ENCODE results near the gene FANCE.
"Not testable (repeated sequence)": the region's sequence is repeated elsewhere in the genome, so short reads cannot be mapped to it uniquely, and the experiment has no call there.

The FANCE gene

DNA sequence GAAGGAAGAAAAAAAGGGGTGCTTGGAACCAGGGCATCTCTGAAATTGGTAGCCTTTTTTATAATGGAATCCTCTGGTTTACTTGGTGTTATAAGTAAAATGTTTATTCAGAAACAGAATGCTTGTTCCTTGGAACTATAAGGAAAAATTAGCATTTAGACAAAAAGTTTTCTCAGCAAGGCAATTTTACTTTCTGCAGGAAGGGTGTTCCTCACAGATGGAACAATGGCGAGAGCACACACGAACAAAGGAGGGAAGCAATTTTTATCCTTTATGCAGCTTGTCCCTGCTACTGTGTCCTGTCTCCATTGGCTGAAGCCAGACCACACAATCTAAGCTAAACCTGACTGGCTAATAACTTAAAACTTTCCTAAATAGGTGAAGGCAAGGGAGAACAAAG is 22.7 kb upstream of the FANCE start:
- DNase-seq (ENCODE audit: low read depth in 2 of 2), result no peak
- no peak overlapping the region for H3K4me3 ChIP-seq (replicated peaks in 1 of 2; ENCODE audit: low read depth in 2 of 2, low read length in 2 of 2)
- TF ChIP-seq, protein P1, sequence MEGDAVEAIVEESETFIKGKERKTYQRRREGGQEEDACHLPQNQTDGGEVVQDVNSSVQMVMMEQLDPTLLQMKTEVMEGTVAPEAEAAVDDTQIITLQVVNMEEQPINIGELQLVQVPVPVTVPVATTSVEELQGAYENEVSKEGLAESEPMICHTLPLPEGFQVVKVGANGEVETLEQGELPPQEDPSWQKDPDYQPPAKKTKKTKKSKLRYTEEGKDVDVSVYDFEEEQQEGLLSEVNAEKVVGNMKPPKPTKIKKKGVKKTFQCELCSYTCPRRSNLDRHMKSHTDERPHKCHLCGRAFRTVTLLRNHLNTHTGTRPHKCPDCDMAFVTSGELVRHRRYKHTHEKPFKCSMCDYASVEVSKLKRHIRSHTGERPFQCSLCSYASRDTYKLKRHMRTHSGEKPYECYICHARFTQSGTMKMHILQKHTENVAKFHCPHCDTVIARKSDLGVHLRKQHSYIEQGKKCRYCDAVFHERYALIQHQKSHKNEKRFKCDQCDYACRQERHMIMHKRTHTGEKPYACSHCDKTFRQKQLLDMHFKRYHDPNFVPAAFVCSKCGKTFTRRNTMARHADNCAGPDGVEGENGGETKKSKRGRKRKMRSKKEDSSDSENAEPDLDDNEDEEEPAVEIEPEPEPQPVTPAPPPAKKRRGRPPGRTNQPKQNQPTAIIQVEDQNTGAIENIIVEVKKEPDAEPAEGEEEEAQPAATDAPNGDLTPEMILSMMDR (IDR thresholded peaks at IDR 0.05; ENCODE audit: low read depth, low read length), result no peak

DNA sequence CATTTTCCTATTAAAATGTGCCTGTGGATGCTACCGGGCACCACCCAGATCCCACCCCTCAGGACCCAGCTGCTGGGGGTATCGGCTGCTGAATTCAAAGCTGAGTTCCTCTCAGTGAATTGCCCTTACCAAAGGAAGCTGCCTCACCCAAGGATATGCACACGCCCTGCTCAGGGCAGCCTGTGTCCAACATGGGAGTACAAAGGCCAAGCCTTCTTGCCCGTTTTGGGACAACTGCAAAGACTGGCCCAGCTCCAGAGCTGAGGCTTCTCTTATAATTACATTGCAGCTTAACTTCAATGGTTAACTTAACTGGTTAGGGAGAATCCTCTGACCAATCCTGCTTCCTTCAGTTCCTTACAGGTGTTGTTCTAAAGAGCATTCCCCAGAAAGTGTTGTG is 19.8 kb upstream of the FANCE start:
- H3K4me3 ChIP-seq (replicated peaks in 1 of 2; ENCODE audit: low read depth in 2 of 2, low read length in 2 of 2), result no peak overlapping the region
- DNase-seq (ENCODE audit: low read depth in 2 of 2), result no peak
- TF ChIP-seq, protein P1 (IDR thresholded peaks at IDR 0.05; ENCODE audit: low read depth, low read length), result no peak

DNA sequence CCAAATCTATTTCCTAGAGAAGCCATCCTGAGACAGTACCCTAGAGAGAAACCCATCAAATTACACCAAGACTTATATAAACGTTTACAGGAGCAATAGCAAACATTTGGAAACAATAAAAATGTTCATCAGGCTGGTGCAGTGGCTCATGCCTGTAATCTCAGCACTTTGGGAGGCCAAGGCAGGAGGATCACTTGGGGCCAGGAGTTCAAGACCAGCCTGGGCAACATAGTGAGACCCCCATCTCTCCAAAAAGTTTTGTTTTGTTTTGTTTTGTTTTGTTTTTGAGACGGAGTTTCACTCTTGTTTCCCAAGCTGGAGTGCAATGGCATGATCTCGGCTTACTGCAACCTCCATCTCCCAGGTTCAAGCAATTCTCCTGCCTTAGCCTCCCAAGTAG is 19.4 kb upstream of the FANCE start:
- not testable (repeated sequence) for H3K4me3 ChIP-seq (replicated peaks in 1 of 2; ENCODE audit: low read depth in 2 of 2, low read length in 2 of 2)

DNA sequence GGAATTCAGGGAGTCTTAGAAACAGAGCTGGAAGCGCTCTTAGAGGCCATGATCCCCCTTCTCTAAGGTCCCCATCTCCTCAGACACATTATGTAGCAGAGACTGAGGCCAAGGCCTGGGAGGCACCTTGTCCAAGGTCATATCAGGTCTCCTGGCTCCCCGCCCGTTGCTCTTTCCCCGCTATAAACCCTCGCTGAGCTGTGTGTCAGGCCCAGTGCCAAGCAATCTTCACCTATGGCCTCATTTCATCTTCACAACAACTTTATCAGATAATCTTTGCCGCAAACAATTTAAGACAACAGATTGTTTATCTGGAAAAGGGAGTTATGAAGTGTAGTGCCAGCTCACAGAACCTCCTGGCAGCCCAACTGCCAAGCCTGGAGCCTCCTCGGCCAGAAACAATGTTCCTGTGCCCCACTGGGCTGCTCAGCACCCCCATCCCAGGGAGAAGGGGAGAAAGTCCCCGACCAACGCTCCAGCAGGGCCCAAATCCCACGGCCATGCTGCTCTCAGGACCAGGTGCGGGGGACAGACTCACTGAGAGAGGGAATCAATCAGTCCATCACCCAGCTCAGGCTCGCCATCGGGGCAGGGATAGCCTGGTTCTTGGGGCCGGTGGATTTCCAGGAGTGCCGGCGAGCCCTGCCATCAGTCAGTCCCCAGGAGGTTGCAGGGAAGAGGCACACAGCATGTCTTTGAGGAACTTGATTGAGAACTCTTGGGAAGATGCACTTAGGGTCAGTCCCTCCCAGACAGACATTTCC is 16.9 kb upstream of the FANCE start:
- DNase-seq (ENCODE audit: low read depth in 2 of 2), result no peak
- no peak overlapping the region for H3K4me3 ChIP-seq (replicated peaks in 1 of 2; ENCODE audit: low read depth in 2 of 2, low read length in 2 of 2)
- TF ChIP-seq, protein P1 (IDR thresholded peaks at IDR 0.05; ENCODE audit: low read depth, low read length), result no peak

More for the DNA sequence above, 19.4 kb upstream of the FANCE start:
- not testable (repeated sequence) for DNase-seq (ENCODE audit: low read depth in 2 of 2)

DNA sequence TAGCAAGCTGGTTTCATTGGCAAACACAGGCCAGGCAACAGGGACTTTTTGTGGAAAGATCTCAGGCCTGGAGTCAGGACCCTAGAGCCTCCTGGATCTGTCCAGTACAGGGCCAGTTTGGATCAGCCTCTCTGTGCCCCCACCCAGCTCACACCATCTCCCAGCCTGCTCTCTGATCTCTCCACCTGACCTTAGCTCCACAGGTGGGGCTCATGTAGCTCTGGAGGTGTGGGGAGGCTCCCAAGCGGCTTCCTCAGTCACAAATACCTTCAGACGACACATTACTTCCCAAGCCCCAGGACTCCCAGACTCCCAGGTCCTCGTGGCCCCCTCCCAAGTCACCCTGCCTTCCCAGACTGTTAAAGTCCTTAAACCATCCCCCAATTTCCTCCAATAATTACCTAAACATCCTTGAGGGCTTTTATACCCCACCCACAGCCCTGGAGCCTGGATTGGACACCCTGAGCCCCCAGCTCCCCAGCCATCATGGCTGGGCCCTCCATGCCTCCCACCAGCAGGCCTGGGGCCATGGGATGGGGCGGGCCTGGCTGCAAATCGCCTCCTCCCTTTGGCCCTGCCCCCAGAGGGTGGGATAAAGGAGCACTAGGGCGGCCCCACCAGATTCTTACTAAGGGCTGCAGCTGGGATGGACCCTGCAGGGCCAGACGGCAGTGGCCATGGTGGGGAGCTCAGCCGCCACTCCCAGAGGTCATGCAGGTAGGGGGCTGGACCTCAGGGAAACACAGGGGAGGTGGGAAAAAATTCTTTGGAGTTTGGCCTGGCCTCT is 15.9 kb upstream of the FANCE start:
- no peak for DNase-seq (ENCODE audit: low read depth in 2 of 2)
- no peak overlapping the region for H3K4me3 ChIP-seq (replicated peaks in 1 of 2; ENCODE audit: low read depth in 2 of 2, low read length in 2 of 2)
- TF ChIP-seq, protein P1 (IDR thresholded peaks at IDR 0.05; ENCODE audit: low read depth, low read length), result no peak

DNA sequence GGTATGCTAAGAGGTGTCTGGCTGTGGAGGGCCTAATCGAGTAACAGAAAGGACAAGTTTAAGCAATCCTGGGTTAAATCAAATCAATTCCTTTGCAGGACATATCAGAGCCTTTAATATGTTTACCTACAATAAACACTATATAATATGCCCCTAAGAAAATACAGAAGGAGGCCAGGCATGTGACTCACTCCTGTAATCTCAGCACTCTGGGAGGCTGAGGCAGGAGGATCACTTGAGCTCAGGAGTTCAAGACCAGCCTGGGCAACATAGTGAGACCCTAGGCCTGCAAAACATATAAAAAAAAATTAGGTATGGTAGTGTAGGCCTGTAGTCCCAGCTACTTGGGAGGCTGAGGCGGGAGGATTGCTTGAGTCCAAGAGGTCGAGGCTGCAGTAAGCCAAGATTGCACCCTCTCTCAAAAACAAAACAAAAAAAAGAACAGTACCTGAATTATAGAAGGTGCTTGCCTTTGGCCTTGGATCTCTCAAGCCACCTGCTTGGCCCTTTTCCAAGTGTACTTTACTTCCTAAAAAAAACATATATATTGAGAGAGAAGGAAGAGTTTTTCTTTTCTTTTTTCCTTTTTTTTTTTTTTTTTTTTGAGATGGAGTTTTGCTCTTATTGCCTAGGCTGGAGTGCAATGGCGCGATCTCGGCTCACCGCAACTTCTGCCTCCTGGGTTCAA is 13.6 kb upstream of the FANCE start:
- H3K4me3 ChIP-seq (replicated peaks in 1 of 2; ENCODE audit: low read depth in 2 of 2, low read length in 2 of 2); DNase-seq (ENCODE audit: low read depth in 2 of 2): not testable (repeated sequence)

DNA sequence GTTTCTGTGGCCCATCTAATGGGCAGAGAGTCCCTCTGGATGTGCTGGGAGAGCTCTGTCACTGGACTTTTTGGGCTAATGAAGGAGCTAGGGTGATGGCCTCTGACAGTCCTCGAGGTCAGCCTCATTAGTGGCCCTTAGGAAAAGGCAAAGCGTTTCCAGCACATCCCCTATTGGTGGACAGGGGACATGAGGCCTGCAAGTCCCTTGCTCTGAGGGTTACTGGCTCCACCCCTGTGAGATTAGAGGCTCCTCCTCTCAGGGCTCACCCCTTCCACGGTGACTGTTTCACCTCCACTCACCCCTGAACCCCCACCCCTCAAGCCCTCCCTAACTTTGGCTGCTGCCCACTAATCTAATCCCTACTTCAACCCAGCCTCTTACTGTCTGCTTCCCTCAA is 12.8 kb upstream of the FANCE start:
- TF ChIP-seq, protein P1 (IDR thresholded peaks at IDR 0.05; ENCODE audit: low read depth, low read length), result no peak
- no peak overlapping the region for H3K4me3 ChIP-seq (replicated peaks in 1 of 2; ENCODE audit: low read depth in 2 of 2, low read length in 2 of 2)
- DNase-seq (ENCODE audit: low read depth in 2 of 2), result no peak
